Stromal cell of bone marrow (primary cell): ENCODE measurements around the gene MICA.
"Not testable (repeated sequence)": the region's sequence is repeated elsewhere in the genome, so short reads cannot be mapped to it uniquely, and the experiment has no call there.

Experiments
- DNase-seq: peaks from one replicate; pipeline ENCODE4 v3.0.0-alpha.2; 2012; ENCODE audit warnings: low read depth

Gene MICA

DNA sequence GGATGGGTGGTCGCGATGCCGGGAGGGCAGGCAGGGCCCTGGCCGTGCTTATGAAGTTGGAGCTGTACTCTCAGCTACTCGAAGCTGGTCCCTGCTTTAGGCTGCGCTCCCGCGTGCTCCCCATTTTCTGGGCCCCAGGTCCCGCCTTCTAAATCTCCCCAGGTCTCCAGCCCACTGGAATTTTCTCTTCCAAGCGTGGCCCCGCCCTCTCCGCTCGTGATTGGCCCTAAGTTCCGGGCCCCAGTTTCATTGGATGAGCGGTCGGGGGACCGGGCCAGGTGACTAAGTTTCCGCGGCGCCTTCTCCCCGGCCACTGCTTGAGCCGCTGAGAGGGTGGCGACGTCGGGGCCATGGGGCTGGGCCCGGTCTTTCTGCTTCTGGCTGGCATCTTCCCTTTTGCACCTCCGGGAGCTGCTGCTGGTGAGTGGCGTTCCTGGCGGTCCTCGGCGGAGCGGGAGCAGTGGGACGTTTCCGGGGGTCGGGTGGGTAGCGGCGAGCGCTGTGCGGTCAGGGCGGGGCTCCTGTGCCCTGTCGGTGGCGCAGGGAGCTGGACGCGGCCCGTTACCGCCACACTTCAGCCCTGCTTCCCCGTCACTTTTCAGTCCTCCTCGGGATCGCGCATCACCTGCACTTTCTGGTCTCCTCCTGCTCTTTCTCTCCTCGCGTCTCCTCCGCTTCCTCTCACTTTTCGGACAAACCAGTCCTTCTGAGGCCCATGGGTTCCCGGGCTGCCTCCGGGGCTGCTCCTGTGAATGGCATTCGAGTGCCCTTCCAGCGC lies at the start of gene MICA:
Gene MICA (plus strand): TSS at position 313 of the 778 bp plus-strand sequence. CDS start 38 bp downstream, at position 351.
- peak; percentile 88 for DNase-seq

DNA sequence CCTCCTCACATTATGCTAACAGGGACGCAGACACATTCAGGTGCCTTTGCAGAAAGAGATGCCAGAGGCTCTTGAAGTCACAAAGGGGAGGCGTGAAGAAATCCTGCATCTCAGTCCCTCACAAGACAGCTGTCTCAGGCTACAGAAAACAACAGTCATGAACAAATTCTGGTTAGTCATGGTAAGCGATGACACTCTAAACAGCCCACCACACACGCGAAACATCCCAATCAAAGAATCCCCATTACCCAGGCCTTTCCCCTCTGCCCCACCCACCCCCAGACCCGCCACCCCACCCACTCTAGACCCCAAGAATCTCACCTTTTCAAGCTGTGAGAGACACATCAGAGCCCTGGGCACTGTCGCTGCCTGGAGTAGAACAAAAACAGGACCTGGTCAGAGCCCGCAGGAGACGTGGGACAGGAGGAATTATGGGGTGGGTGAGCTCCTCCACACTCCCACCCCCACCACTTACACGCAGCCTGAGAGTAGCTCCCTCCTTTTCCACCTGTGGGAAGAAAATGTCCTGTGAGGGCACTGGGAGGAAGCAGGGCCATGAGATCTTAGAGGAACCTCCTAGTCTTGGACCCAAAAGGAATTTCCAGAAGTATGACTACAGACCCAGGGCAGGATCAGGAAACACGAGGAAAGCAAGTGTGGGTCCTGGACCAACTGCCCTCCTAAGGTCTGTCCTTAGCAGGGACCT lies 49.1 kb upstream of the MICA start:
- no peak for DNase-seq

DNA sequence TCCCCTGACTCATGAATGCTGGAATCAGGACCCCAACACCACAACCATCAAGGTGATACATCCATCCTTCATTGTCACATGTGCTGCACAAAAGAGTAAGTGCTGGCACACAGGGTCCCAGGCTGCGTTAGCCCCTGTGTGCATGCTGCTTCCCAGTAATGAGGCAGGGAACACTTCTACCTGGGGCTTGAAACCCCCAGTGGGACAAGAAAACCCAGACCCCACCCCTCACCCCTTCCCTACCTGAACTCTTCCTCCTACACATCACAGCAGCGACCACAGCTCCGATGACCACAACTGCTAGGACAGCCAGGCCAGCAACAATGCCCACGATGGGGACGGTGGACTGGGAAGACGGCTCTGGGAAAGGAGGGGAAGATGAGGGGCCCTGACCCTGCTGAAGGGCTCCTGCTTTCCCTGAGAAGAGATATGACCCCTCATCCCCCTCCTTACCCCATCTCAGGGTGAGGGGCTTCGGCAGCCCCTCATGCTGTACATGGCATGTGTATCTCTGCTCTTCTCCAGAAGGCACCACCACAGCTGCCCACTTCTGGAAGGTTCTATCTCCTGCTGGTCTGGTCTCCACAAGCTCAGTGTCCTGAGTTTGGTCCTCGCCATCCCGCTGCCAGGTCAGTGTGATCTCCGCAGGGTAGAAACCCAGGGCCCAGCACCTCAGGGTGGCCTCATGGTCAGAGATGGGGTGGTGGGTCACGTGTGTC lies 48.4 kb upstream of the MICA start:
- no peak for DNase-seq

DNA sequence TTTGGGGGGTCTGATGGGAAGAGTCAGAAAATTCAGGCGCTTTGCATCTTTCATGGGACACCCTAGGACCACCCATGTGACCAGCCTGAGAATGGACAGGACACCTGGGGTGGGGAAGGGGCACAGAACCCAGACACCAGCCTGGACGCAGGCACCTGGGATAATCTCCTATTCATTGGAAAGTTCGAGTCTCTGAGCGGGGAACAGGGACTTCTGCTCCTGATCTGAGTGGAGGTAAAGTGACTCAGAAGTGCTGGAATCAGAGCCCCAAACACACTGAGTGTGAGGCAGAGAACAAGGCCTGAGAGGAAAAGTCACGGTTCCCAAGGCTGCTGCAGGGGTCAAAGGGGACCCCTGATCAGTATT lies 47.8 kb upstream of the MICA start:
- no peak for DNase-seq

DNA sequence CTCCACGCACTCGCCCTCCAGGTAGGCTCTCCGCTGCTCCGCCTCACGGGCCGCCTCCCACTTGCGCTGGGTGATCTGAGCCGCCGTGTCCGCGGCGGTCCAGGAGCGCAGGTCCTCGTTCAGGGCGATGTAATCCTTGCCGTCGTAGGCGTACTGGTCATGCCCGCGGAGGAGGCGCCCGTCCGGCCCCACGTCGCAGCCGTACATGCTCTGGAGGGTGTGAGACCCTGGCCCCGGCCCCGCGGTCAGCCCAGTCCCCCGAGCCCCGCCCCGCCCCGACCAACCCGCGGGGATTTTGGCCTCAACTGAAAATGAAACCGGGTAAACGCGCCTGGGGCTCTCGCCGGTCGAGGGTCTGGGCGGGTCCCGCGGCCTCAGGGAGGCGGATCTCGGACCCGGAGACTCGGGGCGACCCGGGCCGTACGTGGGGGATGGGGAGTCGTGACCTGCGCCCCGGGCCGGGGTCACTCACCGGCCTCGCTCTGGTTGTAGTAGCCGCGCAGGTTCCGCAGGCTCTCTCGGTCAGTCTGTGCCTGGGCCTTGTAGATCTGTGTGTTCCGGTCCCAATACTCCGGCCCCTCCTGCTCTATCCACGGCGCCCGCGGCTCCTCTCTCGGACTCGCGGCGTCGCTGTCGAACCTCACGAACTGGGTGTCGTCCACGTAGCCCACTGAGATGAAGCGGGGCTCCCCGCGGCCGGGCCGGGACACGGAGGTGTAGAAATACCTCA lies 47.0 kb upstream of the MICA start:
- DNase-seq, result no peak

DNA sequence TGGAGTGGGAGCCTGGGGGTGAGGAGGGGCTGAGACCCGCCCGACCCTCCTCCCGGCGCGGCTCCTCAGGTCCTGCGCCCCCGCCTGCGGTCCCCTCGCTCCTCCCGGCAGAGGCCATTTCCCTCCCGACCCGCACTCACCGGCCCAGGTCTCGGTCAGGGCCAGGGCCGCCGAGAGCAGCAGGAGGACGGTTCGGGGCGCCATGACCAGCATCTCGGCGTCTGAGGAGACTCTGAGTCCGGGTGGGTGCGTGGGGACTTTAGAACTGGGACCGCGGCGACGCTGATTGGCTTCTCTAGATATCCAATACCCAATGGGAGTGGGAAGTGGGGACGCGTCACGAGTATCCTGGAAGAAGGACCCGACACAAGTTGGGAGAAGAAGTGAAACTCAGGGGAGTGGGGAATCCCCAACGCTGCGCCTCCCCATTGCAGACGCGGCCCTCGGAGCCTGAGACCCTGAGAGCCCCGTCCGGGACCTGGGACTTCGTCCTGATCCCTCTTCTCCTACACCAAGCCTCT lies 46.4 kb upstream of the MICA start, which contains the start of gene HLA-B:
Gene HLA-B (minus strand): TSS at position 234 of the 521 bp plus-strand sequence. CDS start 21 bp downstream, at position 213.
- DNase-seq, result peak; percentile 82

DNA sequence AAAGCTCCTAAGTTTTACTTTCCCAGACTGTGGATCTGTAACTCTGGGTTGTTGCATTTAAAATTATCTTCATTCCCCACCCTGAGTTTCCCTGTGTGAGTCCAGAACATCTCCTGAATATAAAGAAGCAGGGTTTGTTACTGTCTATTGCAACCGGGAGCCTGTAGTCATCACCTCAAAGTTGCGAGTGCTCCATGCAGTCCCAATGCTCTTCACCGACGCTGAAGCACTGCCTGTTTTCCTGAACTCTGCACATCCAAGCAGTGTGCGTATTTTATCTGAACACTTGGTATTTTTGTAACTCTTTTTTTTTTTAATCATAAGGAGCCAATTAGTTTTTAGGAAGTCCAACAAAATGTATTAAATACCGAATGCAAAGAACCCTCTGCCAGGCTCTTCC lies 45.5 kb upstream of the MICA start:
- DNase-seq, result no peak

DNA sequence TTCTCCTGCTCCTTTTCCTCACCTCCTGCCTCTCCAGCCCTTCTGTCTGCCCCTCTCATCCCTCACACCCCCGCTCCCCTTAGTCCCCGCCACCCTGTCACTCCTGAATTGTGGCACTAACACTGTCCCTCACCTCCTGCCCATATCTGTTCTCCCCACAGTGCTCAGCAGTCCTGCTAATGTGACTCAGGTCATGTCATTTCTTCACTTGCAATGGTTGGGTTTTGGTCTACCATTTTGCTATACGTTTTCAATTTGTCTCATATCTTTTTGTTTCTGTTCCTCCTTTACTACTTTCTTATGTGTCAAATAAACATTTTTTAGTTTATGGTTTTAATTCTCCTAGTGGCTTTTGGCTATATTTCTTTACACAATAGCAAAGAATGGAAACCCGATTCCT lies 45.1 kb upstream of the MICA start:
- DNase-seq, result no peak

DNA sequence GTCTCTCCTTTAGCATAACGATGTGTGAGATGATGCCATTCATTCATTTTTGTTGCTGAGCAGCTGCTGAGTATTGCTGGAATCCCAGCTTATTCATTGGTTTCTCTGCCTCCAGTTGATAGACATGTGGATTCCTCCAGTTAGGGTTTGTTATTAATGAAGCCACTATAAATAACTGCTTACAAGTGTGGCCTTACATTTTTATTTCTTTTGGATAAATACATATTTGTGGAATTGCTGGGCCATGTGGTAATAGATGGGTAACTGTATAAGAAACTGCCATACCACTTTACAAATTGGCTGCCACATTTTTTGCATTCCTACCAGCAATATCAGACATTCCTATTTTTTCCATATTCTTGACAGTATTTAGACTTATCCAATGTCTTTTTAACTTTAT lies 43.8 kb upstream of the MICA start:
- DNase-seq, result no peak

DNA sequence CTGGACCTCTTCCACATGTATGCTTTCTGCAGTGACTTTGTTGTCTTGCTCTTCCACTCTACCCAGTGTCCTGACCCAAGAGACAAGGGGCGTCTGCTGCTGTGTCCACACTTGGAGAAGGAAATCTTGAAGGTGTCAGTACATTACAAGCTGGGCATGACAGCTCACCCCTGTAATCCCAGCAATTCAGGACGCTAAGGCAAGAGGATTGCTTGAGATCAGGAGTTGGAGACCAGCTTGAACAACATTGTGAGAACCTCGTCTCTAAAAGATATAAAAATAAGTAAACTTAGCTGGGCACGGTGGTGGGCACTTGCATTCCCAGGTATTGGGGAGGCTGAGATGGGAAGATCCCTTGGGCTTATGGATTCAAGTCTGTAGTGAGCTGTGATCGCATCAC lies 40.6 kb upstream of the MICA start:
- DNase-seq, result no peak

DNA sequence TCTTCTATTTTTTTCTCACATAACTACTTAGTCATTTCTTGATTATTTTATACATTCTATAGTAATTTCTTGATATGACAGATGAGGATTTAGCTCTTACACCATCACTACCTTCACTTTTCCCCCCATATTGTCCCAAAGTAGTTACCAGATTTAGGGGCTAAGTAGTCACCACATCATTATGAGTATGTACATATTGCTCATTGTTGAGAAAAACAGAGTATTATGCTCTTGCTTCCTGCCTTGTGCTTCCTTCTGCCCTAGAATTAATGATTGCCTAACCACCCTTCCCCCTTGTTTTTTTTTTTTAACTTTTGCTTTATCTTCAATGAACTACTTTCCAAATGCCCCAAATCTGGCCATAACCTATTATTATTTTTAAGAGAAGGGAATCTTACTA lies 39.6 kb upstream of the MICA start:
- DNase-seq, result no peak

DNA sequence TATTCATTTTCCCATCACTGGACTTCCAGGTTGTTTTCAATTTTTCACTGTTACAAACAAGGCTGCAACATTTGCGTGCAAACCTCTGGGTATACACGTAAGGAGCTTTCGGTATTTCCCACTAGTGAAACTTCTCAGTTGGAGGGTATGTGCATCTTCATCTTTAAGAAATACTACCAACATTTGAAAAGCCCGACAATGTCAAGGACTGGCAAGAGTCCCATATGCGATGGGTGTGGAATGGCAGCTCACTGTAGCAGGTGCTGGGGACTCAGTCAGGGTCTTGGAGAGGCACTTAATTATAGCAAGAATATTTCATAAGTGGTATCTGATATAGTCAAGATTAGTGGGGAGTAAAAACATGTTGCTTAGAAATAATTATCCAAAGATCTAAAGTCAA lies 37.5 kb upstream of the MICA start:
- no peak for DNase-seq

DNA sequence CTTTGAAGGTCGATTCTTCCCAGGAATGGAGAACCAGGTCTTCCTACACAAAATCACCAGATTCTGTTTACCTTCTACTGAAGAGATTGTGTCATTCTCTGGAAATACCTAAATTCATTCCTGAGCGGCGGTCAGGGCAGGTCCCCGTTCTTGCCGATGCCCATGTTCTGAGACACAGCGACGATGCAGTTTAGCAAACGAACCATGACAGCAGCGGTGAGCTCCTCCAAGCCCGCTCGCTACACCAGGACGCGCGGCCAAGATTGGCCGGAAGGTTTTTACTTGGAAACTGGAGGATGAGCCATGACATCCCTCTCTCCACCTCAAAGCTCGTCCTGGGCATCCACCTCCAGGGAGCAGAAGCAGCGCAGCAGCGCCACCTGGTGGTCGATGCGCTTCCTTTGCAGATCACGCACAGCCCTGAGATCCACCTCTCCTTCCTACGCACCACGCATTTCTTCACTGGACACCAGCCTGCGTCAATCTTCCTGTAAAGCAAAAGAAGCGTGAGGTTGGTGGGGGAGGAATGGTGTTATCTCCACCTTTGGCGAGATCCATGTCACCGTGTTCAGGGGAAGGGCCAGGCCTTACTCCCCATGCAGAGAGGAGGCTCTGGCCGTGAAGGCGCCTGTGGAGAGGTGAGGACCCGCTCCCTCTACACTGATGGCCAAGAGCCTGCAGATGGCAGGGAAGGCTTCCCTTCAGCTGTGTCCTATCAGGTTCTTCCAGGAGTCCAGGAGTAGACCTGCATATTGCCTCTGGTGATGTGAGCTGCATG lies 36.5 kb upstream of the MICA start:
- peak; percentile 61 for DNase-seq

DNA sequence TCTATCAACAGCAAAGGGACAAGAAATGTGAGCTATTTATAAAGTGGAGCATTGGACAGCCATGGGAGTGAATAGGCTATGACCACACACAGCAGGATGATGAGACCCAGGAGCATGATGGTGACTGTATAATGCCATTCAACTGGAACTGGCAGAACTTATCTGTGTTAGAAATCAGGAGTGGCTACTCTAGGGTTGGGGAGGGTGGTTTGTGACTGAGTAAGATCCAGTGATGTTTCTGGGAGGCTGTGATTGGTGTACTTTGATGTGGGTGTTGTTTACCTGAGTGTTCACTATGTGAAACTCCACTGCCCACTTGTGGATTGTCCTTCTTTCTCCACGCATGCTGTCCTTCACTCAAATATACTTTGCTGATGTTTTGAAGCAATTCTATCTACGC lies 34.9 kb upstream of the MICA start:
- DNase-seq, result no peak

DNA sequence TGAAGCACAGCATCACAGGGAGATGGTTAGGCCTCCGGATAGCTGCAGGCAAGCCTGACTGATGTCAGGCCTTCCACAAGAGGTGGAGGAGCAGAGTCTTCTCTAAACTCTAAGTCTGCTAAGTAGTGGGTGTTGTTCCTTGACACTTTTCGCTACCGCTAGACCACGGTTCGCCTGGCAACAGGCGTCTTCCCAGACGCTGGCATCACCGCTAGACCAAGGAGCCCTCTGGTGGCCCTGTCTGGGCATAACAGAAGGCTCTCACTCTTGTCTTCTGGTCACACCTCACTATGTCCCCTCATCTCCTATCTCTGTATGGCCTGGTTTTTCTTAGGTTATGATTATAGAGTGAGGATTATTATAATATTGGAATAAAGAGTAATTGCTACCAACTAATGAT lies 29.3 kb upstream of the MICA start:
- not testable (repeated sequence) for DNase-seq

DNA sequence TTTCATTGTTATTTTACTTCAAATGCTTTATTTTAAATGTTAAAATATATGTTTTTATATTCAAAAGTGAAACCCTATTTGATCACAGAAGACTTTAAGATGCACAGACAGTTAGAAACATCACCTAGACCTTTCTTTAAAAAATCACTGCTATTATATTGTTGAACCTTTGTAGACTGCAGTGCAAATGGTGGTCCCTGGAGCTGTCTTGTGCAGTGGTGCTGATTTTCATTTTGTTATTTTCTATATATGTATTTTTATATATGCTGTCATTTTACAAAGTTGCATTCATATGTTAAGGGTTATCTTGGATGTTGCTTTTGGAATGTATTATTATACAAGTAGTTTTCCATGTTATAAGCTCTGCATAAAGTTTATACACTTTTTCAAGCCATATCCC lies 27.7 kb upstream of the MICA start:
- no peak for DNase-seq

DNA sequence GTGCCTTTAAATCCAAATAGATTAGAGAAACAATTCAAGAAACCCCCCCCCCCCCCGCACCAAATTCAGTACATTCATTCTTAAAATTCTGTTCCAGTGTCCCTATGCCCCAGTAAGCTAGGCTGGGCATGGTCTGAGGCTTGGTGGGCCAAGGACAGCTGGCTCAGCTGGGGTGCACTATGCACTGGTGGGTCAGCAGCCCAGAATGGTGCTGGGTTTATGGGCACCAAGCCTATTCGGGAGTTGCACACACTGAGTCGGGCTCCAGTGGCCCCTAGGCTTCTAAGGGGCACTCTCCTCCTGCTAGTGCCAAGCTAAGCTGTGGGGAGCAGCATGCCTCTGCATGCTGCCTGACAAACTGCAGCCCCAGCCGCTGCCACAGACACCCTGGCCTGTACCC lies 26.4 kb upstream of the MICA start:
- DNase-seq, result no peak

DNA sequence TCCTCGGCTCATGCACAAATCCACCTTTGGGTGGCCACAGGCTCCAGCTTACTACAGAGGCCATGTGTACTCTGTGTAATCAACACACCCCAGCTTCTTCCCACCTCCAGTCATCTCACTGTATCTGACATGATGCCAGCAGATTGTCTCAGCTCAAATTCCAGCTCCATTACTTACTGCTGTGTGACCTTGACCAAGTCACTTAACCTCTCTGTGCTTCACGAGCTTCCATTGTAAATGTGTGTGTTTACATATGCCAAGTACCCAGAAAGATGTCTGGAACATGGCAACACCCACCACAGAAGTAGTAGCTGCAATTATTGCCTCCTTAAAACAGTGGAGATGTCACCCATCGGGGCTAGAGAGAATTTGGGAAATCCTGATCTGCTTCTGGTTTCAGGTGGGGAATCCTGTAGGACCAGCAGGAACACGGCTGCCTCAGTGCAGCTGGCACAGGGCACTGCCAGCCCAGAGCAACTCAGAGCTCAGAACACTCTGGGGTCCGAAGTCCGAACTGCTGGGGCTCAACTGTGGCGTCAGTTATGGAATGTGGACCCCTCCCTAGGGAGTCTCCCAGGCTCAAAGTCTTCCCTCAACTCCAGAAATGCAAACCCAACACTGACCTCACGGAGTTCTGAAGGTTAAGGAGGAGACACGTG lies 25.2 kb upstream of the MICA start:
- no peak for DNase-seq

DNA sequence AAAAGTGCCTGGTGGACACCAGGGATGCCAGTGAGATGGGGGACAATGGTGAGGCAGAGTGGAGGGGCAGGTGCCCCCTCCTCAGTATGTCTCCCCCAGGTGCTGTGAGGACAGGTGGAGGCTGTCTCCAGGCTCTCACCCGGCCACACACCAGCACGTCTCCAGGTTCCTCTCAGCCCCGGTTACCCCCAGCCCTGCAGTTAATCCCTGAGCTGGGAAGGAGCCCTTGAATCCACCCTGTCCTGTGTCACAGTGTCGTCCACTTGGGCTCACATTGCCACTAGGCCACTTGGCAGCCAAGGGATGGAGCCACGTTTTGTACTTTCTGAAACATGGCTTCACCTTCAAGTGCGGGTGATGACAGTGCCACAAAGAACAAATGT lies 24.7 kb upstream of the MICA start:
- DNase-seq, result no peak

DNA sequence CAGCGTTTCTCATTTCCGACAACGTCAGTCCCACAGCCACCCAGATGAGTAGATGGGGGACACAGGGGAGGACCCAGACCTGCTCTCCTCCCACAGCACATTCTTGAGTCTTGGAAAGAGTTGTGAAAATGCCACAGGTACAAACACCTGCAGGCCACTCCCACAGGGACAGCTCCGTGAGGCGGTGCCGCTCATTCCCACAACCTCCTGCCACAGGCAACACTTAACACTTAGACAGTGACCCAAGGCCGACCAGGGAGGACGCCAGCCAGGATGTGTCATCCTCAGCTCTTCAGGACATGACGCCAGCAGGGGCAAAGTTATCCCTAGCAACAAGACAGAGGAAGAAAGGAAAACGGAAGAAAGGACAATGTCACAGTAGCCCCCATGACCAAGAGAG lies 23.5 kb upstream of the MICA start:
- DNase-seq, result no peak

DNA sequence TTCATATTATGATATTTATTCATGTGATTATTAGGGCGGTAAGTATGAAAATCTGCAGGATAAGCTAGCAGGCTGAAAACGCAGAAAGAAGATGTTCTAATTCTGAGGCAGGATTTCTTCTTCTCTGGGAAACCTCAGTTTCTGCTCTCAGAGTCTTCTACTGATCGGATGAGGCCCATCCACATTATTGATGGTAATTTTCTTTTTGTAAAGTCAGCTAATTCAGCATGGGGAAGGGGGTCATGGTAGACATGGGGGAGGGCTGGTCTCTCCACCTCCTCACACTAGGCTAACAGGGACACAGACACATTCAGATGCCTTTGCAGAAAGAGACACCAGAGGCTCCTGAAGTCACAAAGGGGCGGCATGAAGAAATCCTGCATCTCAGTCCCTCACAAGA lies 21.7 kb upstream of the MICA start:
- DNase-seq, result no peak
